Fibroblast of villous mesenchyme (primary cell): ENCODE results near the gene GRAMD1B. TPM values are rescaled to one million over a fixed set of nuclear protein-coding genes. Genes with fewer than 3 reads are reported as not detected.

Experiments used
- DNase-seq: peaks from one replicate; pipeline ENCODE4 v3.0.0-alpha.2; 2010; ENCODE audit warnings: low read depth
- H3K4me3 ChIP-seq: 2 replicates; pipeline ENCODE4 v1.5.1; 2011; ENCODE audit warnings: low read depth, mild to moderate bottlenecking, low read length
- total RNA-seq: library from RNA; depleted of rRNA; stranded (reverse); fragments of >200 nt; gene quantifications from 2 replicates; pipeline ENCODE4 v1.2.3, GENCODE V29; 2012
- TF ChIP-seq, protein P1 (sequence below): IDR thresholded peaks from 2 replicates; pipeline ENCODE4 v1.5.1; 2012; ENCODE audit warnings: low read depth, mild to moderate bottlenecking, low read length; ENCODE audit not compliant: insufficient read depth

GRAMD1B gene
- total RNA-seq, 1 donor: 6.0 TPM

- TF ChIP-seq, protein P1, sequence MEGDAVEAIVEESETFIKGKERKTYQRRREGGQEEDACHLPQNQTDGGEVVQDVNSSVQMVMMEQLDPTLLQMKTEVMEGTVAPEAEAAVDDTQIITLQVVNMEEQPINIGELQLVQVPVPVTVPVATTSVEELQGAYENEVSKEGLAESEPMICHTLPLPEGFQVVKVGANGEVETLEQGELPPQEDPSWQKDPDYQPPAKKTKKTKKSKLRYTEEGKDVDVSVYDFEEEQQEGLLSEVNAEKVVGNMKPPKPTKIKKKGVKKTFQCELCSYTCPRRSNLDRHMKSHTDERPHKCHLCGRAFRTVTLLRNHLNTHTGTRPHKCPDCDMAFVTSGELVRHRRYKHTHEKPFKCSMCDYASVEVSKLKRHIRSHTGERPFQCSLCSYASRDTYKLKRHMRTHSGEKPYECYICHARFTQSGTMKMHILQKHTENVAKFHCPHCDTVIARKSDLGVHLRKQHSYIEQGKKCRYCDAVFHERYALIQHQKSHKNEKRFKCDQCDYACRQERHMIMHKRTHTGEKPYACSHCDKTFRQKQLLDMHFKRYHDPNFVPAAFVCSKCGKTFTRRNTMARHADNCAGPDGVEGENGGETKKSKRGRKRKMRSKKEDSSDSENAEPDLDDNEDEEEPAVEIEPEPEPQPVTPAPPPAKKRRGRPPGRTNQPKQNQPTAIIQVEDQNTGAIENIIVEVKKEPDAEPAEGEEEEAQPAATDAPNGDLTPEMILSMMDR: no peak
- no peak overlapping the region for H3K4me3 ChIP-seq
- DNase-seq: no peak
Measured at GRCh38 chr11:123388640-123389039, 41.4 kb upstream of the GRAMD1B start.

DNA sequence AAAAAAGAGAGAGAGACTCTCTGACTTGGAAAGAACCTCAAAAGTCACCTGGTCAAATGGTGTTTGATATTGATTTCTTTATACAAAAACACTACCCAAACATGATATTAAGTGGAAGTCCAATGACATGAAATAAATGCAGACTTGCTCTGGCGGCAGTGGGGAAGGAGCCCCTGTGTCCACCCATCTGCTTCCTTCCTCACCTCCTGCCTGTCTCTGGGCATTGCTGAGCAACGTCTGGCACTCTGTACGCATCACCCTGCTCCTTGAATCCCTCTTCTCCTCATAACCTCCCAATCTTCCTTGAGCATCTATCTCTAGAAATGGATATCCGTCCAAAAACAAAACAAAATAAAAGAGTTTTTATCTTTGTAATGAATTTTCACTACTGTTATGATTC is 39.9 kb upstream of the GRAMD1B start:
- H3K4me3 ChIP-seq: no peak overlapping the region
- TF ChIP-seq, protein P1: no peak
- no peak for DNase-seq

GRCh38 chr11:123391646-123392348 is 38.3 kb upstream of the GRAMD1B start:
- TF ChIP-seq, protein P1: no peak
- no peak for DNase-seq
- no peak overlapping the region for H3K4me3 ChIP-seq

GRCh38 chr11:123392431-123392830 is 37.6 kb upstream of the GRAMD1B start:
- TF ChIP-seq, protein P1: no peak
- H3K4me3 ChIP-seq: no peak overlapping the region
- DNase-seq: no peak

DNA sequence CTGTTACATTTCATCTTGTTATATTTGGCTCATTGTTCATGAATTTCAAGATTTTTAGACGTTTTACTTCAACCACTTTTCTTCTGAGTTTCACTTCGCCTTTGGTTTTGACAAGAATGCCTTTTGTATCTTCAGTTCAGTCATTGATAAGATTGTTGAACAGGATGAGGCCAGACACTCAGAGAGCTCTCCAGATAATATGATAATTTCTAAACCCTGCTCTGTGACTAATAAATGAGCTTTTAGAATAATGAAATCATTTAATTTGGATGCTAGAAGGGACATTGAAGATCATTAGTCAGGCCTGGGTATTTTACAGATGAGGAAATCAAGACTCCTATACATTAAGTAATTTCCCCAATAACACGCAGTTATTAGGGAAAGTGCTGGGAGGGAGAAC is 37.2 kb upstream of the GRAMD1B start:
- H3K4me3 ChIP-seq: no peak overlapping the region
- TF ChIP-seq, protein P1: no peak
- no peak for DNase-seq

DNA sequence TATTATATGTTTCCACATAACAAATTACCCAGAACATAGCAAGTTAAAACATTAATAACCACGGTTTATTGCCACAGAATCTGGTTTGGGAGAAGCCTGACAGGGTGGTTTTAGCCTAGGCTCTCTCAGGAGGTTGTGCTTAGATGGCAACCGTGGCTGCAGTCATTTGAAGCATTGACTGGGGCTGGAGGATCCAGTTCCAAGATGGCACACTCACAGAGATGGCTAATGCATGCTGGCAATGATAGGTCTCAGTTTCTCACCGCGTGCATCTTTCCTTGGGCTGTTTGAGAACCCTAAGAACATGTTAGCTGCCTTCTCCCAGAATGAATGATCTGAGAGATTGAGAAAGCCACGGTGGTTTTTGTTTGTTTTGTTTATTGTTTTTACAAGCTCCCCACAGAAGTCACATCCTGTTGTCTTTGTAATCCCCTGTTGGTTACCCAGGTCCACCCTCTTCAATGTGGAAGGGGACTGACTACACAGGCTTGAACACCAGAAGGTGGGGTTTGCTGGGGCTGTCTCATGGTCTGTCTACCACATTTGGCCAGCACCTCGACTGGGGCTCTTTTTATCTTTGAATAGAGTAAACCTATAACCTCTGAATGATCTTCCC is 36.6 kb upstream of the GRAMD1B start:
- no peak for DNase-seq
- TF ChIP-seq, protein P1: no peak
- H3K4me3 ChIP-seq: no peak overlapping the region
